Heart right ventricle (tissue), 16 donors: ENCODE results near the gene ERBB4. TPM values are rescaled to one million over a fixed set of nuclear protein-coding genes. Genes with fewer than 3 reads are reported as not detected.

ENCODE experiments used
- ATAC-seq, 8 donors: fragments of 200-7000 bp; cut with Tn5 transposase; one replicate each; pipeline ENCODE4 v1.9.1; 2020; ENCODE audit warnings: mild to moderate bottlenecking in 8 of 8, moderate library complexity in 8 of 8, moderate number of reproducible peaks in 1 of 8
- DNase-seq, 2 donors: peaks; one replicate each; pipeline ENCODE4 v3.0.0-alpha.2; 2020
- H3K27ac ChIP-seq, 10 donors: fragments of 200-600 bp; sonication (generic) in 2 of 10; one replicate each; pipeline versions ENCODE4 v1.5.0 to v1.8.0; 2020 to 2022; ENCODE audit warnings: mild to moderate bottlenecking in 3 of 10
- H3K27me3 ChIP-seq, 7 donors: fragments of 200-600 bp; one replicate each; pipeline ENCODE4 v1.8.0; 2021 to 2022; ENCODE audit warnings: mild to moderate bottlenecking in 2 of 7
- H3K36me3 ChIP-seq, 9 donors: fragments of 200-600 bp; sonication (generic) in 1 of 9; one replicate each; pipeline versions ENCODE4 v1.5.0 to v1.8.0; 2020 to 2022; ENCODE audit warnings: mild to moderate bottlenecking in 2 of 9
- H3K4me1 ChIP-seq, 9 donors: fragments of 200-600 bp; sonication (generic) in 1 of 9; one replicate each; pipeline versions ENCODE4 v1.5.0 to v1.8.0; 2020 to 2022; ENCODE audit warnings: mild to moderate bottlenecking in 4 of 9
- H3K4me3 ChIP-seq, 10 donors: fragments of 200-600 bp; sonication (generic) in 2 of 10; one replicate each; pipeline versions ENCODE4 v1.5.0 to v1.8.0; 2020 to 2022; ENCODE audit warnings: mild to moderate bottlenecking in 7 of 10, moderate library complexity in 2 of 10
- H3K9me3 ChIP-seq, 11 donors: fragments of 200-600 bp in 10 of 11; sonication (generic) in 2 of 11; one replicate each; pipeline versions ENCODE4 v1.5.0 to v1.8.0; 2013 to 2022; ENCODE audit warnings: mild to moderate bottlenecking in 2 of 11, control low read depth in 1 of 11, moderate library complexity in 1 of 11
- CTCF ChIP-seq, 9 donors: fragments of 200-600 bp; sonication (generic) in 2 of 9; IDR thresholded peaks; one replicate each; pipeline versions ENCODE4 v1.5.0 to v1.8.0; 2021 to 2022; ENCODE audit warnings: antibody characterized with exemption in 9 of 9, mild to moderate bottlenecking in 5 of 9, moderate library complexity in 1 of 9
- WGBS, 2 donors: extraction: QIAGEN DNeasy Blood & Tissue Kit; methylation state at CpG; one replicate each; pipeline ENCODE4 v1.1.7; 2013; ENCODE audit warnings: inconsistent platforms in 1 of 2; 5-methylcytosine and 5-hydroxymethylcytosine counted together
- intact Hi-C, 10 donors: fragments of 100-400 bp; cut with DNase I; formaldehyde crosslinking; loops; one replicate each; pipeline versions ENCODE4 v1.11.1 to v1.14.2; 2022
- polyA plus RNA-seq, 2 donors: library from polyadenylated mRNA; stranded (reverse); fragments of 200-250 nt; gene quantifications; one replicate each; pipeline ENCODE4 v1.2.3, GENCODE V29; 2013
- total RNA-seq, 10 donors: library from RNA; stranded (reverse); fragmentation: NEBNext Ultra II Directional in 3 of 10; extraction: Animal tissue kit (Norgen Biotek cat#: 25700) in 3 of 10; gene quantifications; one replicate each; pipeline versions ENCODE4 v1.2.1 to v1.2.4, GENCODE V29; 2021 to 2023
- donor health status: Arrhythmogenic right ventricular cardiomyopathy.
- donor health status: ischemic (EF 13 %, LVEDD 7.1; RV severe dilation, severe dysfunction).
- donor health status: healthy with polysubstance abuse.
- donor health status: DM: no; HTN: yes; CAD: no.
- donor health status: DM: no; HTN: no; CAD: no.
- donor health status: ischemic (EF 25% LVEDD 6.9; RV normal size, moderate dysfunction).
- donor health status: ischemic (EF 25% LVEDD 5.7; RV mildly dilated, moderate dysfunction).
- donor health status: healthy.
- donor health status: DM: yes; HTN: yes; CAD: no.
- donor health status: Ischemic cardiomyopathy.
- donor health status: ischemic (EF 35%, LVEDD 5.7; RV mildly dilated, moderate dysfunction).
- donor health status: nonischemic (EF 11% LVEDD 7.7; RV severe dilation, severe dysfunction).
- donor health status: DM: yes; HTN: yes; CAD: no.
- donor health status: PGD.
- donor health status: ischemic (EF 29% LVEDD 5.4; RV normal size, mild dysfunction).
- donor health status: nonischemic (EF 23%, LVEDD 6.1; RV moderate dilation, normal function).

ERBB4 gene
- total and polyA plus RNA-seq, 12 donors, result 1.2 to 24.6 (median 16.1) TPM

GRCh38 chr2:211835695-211836094 is 702.9 kb downstream of the ERBB4 start:
- Histone ChIP-seq H3K4me3 (no peak overlapping the region), H3K27me3 (no peaks in the 10 kb centered on the region), H3K9me3 (no peaks in the 10 kb centered on the region), H3K36me3 (no peaks in the 10 kb centered on the region), H3K27ac (no peak overlapping the region), H3K4me1 (no peaks in the 10 kb centered on the region)
- 73 to 77% methylated on average over 2 of the region's 2 CpGs for WGBS, 2 donors
- no peak for ATAC-seq
- TF ChIP-seq CTCF (IDR thresholded peaks at IDR 0.05), result no peak
- no peak for DNase-seq
- intact Hi-C loops, result no loop called here

- ATAC-seq, result no peak
- H3K4me1 ChIP-seq, result no peaks in the 10 kb centered on the region
- no peak overlapping the region for H3K27ac ChIP-seq
- TF ChIP-seq CTCF (IDR thresholded peaks at IDR 0.05), result no peak
- DNase-seq, result no peak
- intact Hi-C loops, result no loop called here
- WGBS, 2 donors, result 81 to 87% methylated on average over 4 of the region's 4 CpGs
- H3K36me3 ChIP-seq, result no peaks in the 10 kb centered on the region
- no peaks in the 10 kb centered on the region for H3K9me3 ChIP-seq
- no peak overlapping the region for H3K4me3 ChIP-seq
- no peaks in the 10 kb centered on the region for H3K27me3 ChIP-seq
Measured at GRCh38 chr2:211833582-211834279, 704.9 kb downstream of the ERBB4 start.

GRCh38 chr2:211829725-211830124 is 708.9 kb downstream of the ERBB4 start:
- no peaks in the 10 kb centered on the region for H3K27me3 ChIP-seq
- H3K36me3 ChIP-seq, result no peaks in the 10 kb centered on the region
- no peaks in the 10 kb centered on the region for H3K9me3 ChIP-seq
- no peaks in the 10 kb centered on the region for H3K4me1 ChIP-seq
- ATAC-seq (no peak), DNase-seq (no peak)
- H3K27ac ChIP-seq, result no peak overlapping the region
- intact Hi-C loops, result no loop called here
- TF ChIP-seq CTCF (IDR thresholded peaks at IDR 0.05), result no peak
- no peak overlapping the region for H3K4me3 ChIP-seq
- WGBS, 2 donors, result 75 to 84% methylated on average over 3 of the region's 3 CpGs

GRCh38 chr2:211823886-211824479 is 714.6 kb downstream of the ERBB4 start:
- Histone ChIP-seq H3K4me1 (no peaks in the 10 kb centered on the region), H3K27me3 (no peaks in the 10 kb centered on the region), H3K27ac (no peak overlapping the region), H3K9me3 (peaks cover 0 to 17% (median 0%) of the 10 kb centered on the region in 11 donors), H3K36me3 (no peaks in the 10 kb centered on the region), H3K4me3 (no peak overlapping the region)
- 77 to 80% methylated on average over 7 of the region's 7 CpGs for WGBS, 2 donors
- no peak for ATAC-seq
- intact Hi-C loops, result no loop called here
- DNase-seq, result no peak
- no peak for TF ChIP-seq CTCF (IDR thresholded peaks at IDR 0.05)
